GM12873 (cell line): ENCODE measurements around the gene SCAMP4.

Source experiments
- CTCF ChIP-seq: IDR thresholded peaks from 2 replicates; pipeline ENCODE4 v1.5.1; 2012; ENCODE audit warnings: low read depth, mild to moderate bottlenecking, moderate library complexity, low read length, control low read depth; ENCODE audit not compliant: insufficient read depth; ENCODE audit errors: missing control alignments

The SCAMP4 gene

GRCh38 chr19:1863638-1864479 is 41.3 kb upstream of the SCAMP4 start:
- no peak for TF ChIP-seq CTCF

GRCh38 chr19:1864480-1865171 is 40.6 kb upstream of the SCAMP4 start:
- peak; percentile 84 for TF ChIP-seq CTCF

GRCh38 chr19:1865172-1866010 is 39.8 kb upstream of the SCAMP4 start:
- no peak for TF ChIP-seq CTCF

- no peak for TF ChIP-seq CTCF
Observed at GRCh38 chr19:1866693-1867348, 38.4 kb upstream of the SCAMP4 start.

- no peak for TF ChIP-seq CTCF
Observed at GRCh38 chr19:1867349-1867724, 37.9 kb upstream of the SCAMP4 start.

- TF ChIP-seq CTCF, result no peak
Observed at GRCh38 chr19:1868971-1869370, 36.2 kb upstream of the SCAMP4 start.
